Right lobe of liver (tissue), 6 donors: Measurements from ENCODE around the gene REPS2. TPM values are rescaled to one million over a fixed set of nuclear protein-coding genes. Genes with fewer than 3 reads are reported as not detected.
"Not testable (repeated sequence)": the region's sequence is repeated elsewhere in the genome, so short reads cannot be mapped to it uniquely, and the experiment has no call there.

Experiments used
- ATAC-seq, 4 donors: fragments of 200-7000 bp; cut with Tn5 transposase; one replicate each; pipeline ENCODE4 v1.9.1; 2020; ENCODE audit warnings: mild to moderate bottlenecking in 4 of 4, moderate library complexity in 4 of 4
- DNase-seq, 3 donors: peaks; one replicate each; pipeline ENCODE4 v3.0.0-alpha.2; 2020
- H3K27ac ChIP-seq, 3 donors: fragments of 200-600 bp; one replicate each; pipeline ENCODE4 v1.8.0; 2022
- H3K27me3 ChIP-seq, 2 donors: fragments of 200-600 bp; one replicate each; pipeline ENCODE4 v1.8.0; 2022
- H3K36me3 ChIP-seq, 4 donors: fragments of 200-600 bp; sonication (generic) in 1 of 4; one replicate each; pipeline versions ENCODE4 v1.5.1 to v1.8.0; 2017 to 2022; ENCODE audit warnings: control low read depth in 1 of 4
- H3K4me1 ChIP-seq, 4 donors: fragments of 200-600 bp; sonication (generic) in 1 of 4; one replicate each; pipeline versions ENCODE4 v1.5.1 to v1.8.0; 2017 to 2022; ENCODE audit warnings: control low read depth in 1 of 4
- H3K4me3 ChIP-seq, 3 donors: fragments of 200-600 bp; one replicate each; pipeline ENCODE4 v1.8.0; 2022
- H3K9me3 ChIP-seq, 4 donors: fragments of 200-600 bp; sonication (generic) in 1 of 4; one replicate each; pipeline versions ENCODE4 v1.5.1 to v1.8.0; 2017 to 2022; ENCODE audit warnings: control low read depth in 1 of 4
- POLR2A ChIP-seq: fragments of 450-650 bp; IDR thresholded peaks from one replicate; pipeline ENCODE4 v1.6.1; 2017; ENCODE audit warnings: antibody characterized with exemption, mild to moderate bottlenecking
- WGBS: methylation state at CpG from one replicate; pipeline ENCODE4 v1.1.6; 2018; ENCODE audit warnings: low coverage, low lambda C conversion rate; ENCODE audit not compliant: insufficient coverage; ENCODE audit errors: missing lambda C conversion rate; 5-methylcytosine and 5-hydroxymethylcytosine counted together
- intact Hi-C, 2 donors: fragments of 100-400 bp; cut with DNase I; formaldehyde crosslinking; loops; one replicate each; pipeline versions ENCODE4 v1.11.2 to v1.14.1; 2022
- total RNA-seq, 6 experiments: library from RNA; depleted of rRNA in 2 of 6; stranded (reverse); fragments of >200 nt in 2 of 6; fragmentation: NEBNext Ultra II Directional in 3 of 6; extraction: Animal tissue kit (Norgen Biotek cat#: 25700) in 3 of 6; gene quantifications; one replicate each; pipeline versions ENCODE4 v1.1.0 to v1.2.4, GENCODE V29; 2016 to 2023
- TF ChIP-seq, protein P1 (sequence below), 4 donors: fragments of 200-600 bp in 3 of 4; fragments of 450-650 bp in 1 of 4; IDR thresholded peaks; one replicate each; pipeline versions ENCODE4 v1.5.1 to v1.8.0; 2016 to 2022; ENCODE audit warnings: antibody characterized with exemption in 4 of 4, mild to moderate bottlenecking in 2 of 4
- donor health status: DM: no; HTN: yes; CAD: no.
- donor health status: DM: no; HTN: no; CAD: no.
- donor health status: DM: no; HTN: no; CAD: no.
- donor health status: DM: no; HTN: yes; CAD: no.
- donor health status: DM: no; HTN: yes; CAD: no.

Gene REPS2
- total RNA-seq, 6 experiments from 2014 or later: 6.0 to 16.7 (median 13.1) TPM

DNA sequence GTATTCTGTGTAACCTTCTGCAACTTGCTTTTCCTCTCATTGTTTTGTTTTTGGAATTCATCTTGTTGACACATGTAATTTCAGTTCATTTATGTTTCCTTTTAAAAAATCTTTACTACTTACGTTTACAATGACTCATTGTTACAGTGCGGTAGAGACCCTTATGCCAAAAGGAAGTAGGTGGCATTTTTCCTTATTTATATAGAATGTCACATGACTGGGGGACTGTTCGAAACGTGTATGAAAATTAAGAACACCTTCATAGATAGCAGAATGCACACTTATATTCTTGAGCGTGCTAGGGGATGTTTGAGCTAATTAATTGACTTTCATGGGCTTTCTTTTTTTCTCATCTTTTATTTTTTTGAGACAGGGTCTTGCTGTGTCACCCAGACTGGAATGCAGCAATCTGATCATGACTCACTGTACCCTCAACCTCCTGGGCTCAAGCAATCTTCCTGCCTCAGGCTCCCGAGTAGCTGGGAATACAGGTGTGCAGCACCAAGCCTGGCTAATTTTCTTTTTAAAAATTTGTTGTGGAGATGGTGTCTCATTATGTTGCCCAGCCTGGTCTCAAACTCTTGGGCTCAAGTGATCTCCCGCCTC is 7.3 kb downstream of the REPS2 start:
- no peak for DNase-seq
- H3K27ac ChIP-seq: no peak overlapping the region
- no peak for ATAC-seq
- intact Hi-C loops: no loop called here
- peaks cover 0 to 3% (median 0%) of the 10 kb centered on the region in 4 donors for H3K4me1 ChIP-seq
- H3K27me3 ChIP-seq: no peaks in the 10 kb centered on the region
- H3K36me3 ChIP-seq: no peaks in the 10 kb centered on the region
- TF ChIP-seq, protein P1, sequence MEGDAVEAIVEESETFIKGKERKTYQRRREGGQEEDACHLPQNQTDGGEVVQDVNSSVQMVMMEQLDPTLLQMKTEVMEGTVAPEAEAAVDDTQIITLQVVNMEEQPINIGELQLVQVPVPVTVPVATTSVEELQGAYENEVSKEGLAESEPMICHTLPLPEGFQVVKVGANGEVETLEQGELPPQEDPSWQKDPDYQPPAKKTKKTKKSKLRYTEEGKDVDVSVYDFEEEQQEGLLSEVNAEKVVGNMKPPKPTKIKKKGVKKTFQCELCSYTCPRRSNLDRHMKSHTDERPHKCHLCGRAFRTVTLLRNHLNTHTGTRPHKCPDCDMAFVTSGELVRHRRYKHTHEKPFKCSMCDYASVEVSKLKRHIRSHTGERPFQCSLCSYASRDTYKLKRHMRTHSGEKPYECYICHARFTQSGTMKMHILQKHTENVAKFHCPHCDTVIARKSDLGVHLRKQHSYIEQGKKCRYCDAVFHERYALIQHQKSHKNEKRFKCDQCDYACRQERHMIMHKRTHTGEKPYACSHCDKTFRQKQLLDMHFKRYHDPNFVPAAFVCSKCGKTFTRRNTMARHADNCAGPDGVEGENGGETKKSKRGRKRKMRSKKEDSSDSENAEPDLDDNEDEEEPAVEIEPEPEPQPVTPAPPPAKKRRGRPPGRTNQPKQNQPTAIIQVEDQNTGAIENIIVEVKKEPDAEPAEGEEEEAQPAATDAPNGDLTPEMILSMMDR (IDR thresholded peaks at IDR 0.05): no peak
- no peak for TF ChIP-seq POLR2A
- no peak overlapping the region for H3K4me3 ChIP-seq
- WGBS: 46% methylated on average over 7 of the region's 7 CpGs
- no peaks in the 10 kb centered on the region for H3K9me3 ChIP-seq

DNA sequence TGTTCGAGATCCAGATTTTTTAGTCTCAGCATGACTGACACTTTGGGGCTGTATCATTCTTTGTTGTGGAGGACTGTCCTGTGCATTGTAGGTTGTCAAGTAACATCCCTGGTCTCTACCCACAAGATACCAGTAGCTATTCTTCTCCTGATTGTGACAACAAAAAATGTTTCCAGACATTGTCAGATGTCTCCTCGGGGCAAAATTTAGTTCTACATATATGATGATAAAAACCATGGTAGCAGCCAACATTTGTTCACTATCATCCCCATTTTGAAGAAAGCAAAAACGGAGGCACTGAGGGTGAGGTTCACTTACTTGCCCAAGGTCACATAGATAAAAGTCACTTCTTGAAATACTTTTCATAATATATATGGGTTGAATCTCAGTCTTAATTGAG is 11.3 kb downstream of the REPS2 start:
- ATAC-seq (no peak), DNase-seq (no peak)
- Histone ChIP-seq H3K27me3 (no peaks in the 10 kb centered on the region), H3K9me3 (no peaks in the 10 kb centered on the region), H3K36me3 (no peaks in the 10 kb centered on the region), H3K27ac (no peak overlapping the region), H3K4me1 (no peaks in the 10 kb centered on the region), H3K4me3 (no peak overlapping the region)
- WGBS: 61% methylated on average over 3 of the region's 3 CpGs
- intact Hi-C loops: no loop called here
- TF ChIP-seq, protein P1 (IDR thresholded peaks at IDR 0.05): no peak
- no peak for TF ChIP-seq POLR2A

DNA sequence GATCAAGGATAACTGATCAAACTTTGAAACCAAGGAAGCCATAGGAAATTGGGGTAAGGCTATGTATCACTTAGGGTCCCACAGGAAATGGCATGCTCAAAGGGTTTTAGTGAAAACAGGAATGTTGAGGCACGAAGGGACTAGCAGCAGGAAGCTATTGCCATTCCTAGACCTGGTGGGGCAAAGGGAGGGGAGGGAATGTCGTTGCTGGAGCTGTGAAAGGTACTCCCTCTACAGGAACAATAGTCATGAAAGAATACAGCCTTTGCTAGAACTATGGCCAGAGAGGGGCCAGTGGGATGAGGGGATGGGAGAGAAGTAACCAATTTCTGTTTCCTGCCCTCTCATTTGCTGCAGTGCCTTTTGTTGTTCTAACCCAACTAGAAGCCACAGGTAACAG is 11.9 kb downstream of the REPS2 start:
- DNase-seq (no peak), ATAC-seq (no peak)
- intact Hi-C loops: no loop called here
- Histone ChIP-seq H3K9me3 (no peaks in the 10 kb centered on the region), H3K27me3 (no peaks in the 10 kb centered on the region), H3K4me3 (no peak overlapping the region), H3K36me3 (no peaks in the 10 kb centered on the region), H3K4me1 (no peaks in the 10 kb centered on the region), H3K27ac (no peak overlapping the region)
- 34% methylated on average over 2 of the region's 2 CpGs for WGBS
- TF ChIP-seq POLR2A: no peak
- TF ChIP-seq, protein P1 (IDR thresholded peaks at IDR 0.05): no peak

DNA sequence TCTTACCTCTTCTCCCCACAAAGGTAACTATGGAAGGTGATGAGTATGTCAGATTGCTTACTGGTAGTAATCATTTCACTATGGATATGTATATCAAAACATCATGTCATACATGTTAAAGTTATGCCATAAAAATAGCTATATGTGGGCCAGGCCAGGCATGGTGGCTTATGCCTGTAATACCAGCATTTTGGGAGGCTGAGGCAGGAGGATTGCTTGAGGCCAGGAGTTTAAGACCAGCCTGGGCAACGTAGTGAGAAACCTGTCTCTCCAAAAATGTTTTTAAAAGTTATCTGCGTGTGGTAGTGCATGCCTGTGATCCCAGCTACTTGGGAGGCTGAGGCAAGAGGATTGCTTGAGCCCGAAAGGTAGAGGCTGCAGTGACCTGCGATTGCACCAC is 16.2 kb downstream of the REPS2 start:
- H3K4me1 ChIP-seq, DNase-seq, intact Hi-C loops, H3K9me3 ChIP-seq, H3K27ac ChIP-seq, H3K36me3 ChIP-seq, ATAC-seq, H3K27me3 ChIP-seq, H3K4me3 ChIP-seq: not testable (repeated sequence)
- WGBS: 52% methylated on average over 2 of the region's 4 CpGs

- H3K4me1 ChIP-seq: peaks cover 0 to 3% (median 0%) of the 10 kb centered on the region in 4 donors
- H3K9me3 ChIP-seq: no peaks in the 10 kb centered on the region
- H3K4me3 ChIP-seq: no peak overlapping the region
- no peak for TF ChIP-seq POLR2A
- TF ChIP-seq, protein P1 (IDR thresholded peaks at IDR 0.05): no peak
- H3K27ac ChIP-seq: no peak overlapping the region
- no peaks in the 10 kb centered on the region for H3K36me3 ChIP-seq
- H3K27me3 ChIP-seq: no peaks in the 10 kb centered on the region
- intact Hi-C loops: no loop called here
- 44% methylated on average over 1 of the region's 1 CpG for WGBS
- no peak for ATAC-seq
- DNase-seq: no peak
Measured at GRCh38 chrX:16963216-16963615, 16.8 kb downstream of the REPS2 start.

GRCh38 chrX:16964976-16965375 is 18.5 kb downstream of the REPS2 start:
- WGBS: no CpG with 5 or more reads among the region's 32 CpGs
- H3K36me3 ChIP-seq, ATAC-seq, intact Hi-C loops, H3K4me3 ChIP-seq, H3K4me1 ChIP-seq, H3K27ac ChIP-seq, H3K9me3 ChIP-seq, DNase-seq, H3K27me3 ChIP-seq: not testable (repeated sequence)
